NCI-H1092 (cell line): ENCODE data around the gene DUSP23.

Source experiments
- DNase-seq: peaks from one replicate; lab custom pipeline; 2025; lab: John Stamatoyannopoulos, UW

Gene DUSP23

DNA sequence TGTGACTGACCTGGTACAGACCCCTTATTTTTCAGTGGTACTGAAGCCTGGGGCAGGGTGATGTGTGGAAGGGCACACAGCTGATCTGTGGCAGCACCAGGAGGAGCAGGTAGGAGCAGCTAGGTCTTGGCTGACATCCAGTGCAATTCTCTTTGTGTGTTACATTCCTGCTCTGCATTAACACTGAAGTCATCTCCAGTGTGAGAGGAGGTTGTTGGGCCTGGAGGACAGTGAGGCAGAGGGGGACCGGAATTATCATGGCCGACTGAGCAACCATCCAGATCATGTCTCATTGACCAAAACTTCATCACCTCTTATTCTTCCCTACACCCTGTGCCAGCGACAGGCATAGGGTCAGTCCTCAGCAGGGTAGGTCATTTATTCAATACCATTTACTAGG, 47.4 kb downstream of the DUSP23 start:
- no peak for DNase-seq

DNA sequence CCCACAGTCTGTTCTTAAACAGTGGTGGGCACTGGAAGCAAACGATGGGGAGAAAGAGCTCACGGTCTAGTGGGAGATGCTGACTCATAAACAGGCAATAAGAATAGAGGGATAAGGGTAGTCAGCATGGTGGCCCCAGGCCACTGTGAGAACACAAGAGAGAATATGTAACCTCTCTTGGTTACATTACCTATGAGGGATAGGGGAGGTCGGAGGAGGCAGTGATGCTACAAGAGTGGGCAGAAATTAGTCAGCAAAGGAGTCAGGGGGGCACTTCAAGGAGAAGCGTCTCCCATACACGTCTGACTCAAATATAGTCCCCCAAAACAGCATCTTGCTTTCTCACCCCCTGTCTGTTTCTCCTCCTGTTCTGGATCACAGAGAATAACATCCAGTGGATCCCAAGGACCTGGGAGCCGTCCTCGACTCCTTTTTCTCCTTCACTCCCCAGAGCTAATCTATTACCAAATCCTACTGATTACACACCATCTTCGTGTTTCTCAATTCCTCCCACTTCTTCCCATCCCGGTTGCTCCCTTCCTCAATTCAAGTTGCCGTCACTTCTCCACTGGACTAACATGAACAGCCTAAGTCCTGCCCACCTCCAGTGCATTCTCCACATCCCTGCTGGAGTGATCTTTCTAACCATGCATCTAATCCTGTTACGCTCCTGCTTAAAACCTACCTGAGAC, 48.0 kb downstream of the DUSP23 start:
- DNase-seq: no peak

DNA sequence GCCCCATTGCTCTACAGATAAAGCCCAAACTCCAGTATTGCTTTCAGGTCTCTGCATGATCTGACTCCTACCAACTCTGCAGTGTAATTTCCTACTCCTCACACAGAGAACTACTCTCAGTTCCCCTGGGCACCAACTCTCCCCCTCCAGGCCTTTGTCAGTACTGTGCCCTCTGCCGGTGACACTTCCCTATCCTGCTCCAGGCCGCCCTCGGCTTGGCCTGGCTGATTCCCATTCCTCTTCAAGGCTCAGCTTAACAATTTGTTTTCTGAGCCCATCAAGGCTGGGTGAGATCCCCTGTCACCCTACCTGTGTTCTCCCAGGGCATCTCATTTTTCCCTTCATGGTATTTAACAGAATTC, 48.5 kb downstream of the DUSP23 start:
- DNase-seq: no peak

DNA sequence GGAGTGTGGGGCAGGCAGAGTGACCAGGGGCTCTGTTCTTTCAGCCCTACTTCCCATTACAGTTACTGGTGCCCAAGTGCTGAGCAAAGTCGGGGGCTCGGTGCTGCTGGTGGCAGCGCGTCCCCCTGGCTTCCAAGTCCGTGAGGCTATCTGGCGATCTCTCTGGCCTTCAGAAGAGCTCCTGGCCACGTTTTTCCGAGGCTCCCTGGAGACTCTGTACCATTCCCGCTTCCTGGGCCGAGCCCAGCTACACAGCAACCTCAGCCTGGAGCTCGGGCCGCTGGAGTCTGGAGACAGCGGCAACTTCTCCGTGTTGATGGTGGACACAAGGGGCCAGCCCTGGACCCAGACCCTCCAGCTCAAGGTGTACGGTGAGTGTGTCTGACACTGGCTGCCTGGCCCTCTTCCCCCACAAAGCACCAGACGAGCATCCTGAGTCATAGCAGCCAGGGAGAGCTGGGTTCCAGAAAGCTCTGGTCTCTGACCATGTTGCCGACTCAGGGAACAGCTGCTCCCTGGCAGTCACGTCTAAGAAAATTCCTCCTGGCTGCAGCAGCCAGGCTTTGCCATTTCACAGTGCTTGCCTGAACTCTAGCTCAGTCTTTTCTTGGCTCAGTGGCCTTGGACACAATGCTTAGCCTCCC, 49.2 kb downstream of the DUSP23 start:
- DNase-seq: no peak

DNA sequence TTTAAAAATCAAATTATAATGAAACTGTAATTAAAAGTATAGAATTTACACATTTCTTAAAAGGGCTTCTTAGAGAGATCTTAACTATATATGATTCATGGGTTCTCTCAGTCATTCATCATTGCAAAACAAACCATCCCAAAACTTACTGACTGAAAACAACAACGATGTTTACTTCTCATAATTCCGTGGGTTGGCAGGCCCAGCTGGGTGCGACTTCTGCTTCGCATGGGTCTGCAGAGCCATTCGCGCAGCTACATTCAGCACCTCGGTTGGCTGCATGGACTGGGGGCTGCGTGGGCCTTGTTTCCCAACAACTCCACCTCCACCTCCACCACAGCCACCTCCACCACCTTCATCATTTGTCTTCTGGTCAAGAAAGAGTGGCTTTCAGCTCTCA, 50.0 kb downstream of the DUSP23 start:
- DNase-seq: no peak

DNA sequence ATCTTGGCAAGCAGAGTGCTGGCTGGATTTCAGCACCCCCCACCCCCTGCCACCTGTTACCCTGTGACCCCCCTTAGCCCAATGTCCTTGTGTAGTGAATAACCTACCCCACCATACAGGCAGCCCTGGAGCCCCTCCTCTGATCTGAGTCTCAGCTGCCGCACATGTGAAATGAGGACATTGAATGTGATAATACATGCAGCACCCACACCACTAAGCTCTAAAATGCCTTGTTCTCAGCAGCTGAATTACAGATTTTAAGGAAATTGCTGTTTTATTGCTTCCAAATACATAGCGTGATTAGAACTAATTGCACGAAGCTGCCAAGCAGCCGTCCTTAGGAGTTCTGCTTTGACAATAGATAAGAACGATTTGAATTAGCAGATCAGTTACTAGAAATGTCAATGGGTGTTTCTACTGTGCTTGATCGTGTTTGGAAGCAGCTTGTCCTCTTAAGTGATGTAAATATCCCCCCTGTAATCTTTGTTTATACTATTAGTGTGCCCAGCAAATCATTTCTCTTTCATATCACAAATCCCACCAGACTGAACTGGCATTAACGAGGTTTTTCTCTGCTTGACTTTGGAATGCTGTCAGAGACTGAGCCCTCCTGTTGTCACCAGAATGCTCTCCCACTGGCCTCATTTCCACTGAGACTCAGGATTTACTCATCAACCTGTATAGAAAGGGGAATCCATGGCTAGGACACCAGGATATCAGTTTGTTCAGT, 50.8 kb downstream of the DUSP23 start:
- no peak for DNase-seq
